Bronchial epithelial cell (primary cell): Measurements from ENCODE around the gene C1QB. TPM values are rescaled to one million over a fixed set of nuclear protein-coding genes. Genes with fewer than 3 reads are reported as not detected.

Source experiments
- DNase-seq: peaks from one replicate; pipeline ENCODE4 v3.0.0-alpha.2; 2010; ENCODE audit warnings: low read depth
- FAIRE-seq: peaks from 2 replicates; lab custom pipeline; 2011; peaks lifted over from hg19 to GRCh38; lab: Jason Lieb, UNC
- H3K27me3 ChIP-seq: 2 replicates; pipeline ENCODE4 v1.5.1; 2011; ENCODE audit warnings: low read length; ENCODE audit not compliant: control insufficient read depth, insufficient read depth
- H3K36me3 ChIP-seq: 2 replicates; pipeline ENCODE4 v1.5.1; 2011; ENCODE audit warnings: low read length; ENCODE audit not compliant: control insufficient read depth, insufficient read depth
- H3K4me3 ChIP-seq: 2 replicates; pipeline ENCODE4 v1.5.1; 2011; ENCODE audit warnings: mild to moderate bottlenecking, low read depth, low read length, control low read depth
- total RNA-seq: library from RNA; depleted of rRNA; stranded (reverse); fragments of >200 nt; gene quantifications from 2 replicates; pipeline ENCODE4 v1.2.1, GENCODE V29; 2014
- TF ChIP-seq, protein P1 (sequence below): IDR thresholded peaks from 2 replicates; pipeline ENCODE4 v1.5.1; 2011; ENCODE audit warnings: mild to moderate bottlenecking, moderate library complexity, low read length, control low read depth, inconsistent platforms; ENCODE audit not compliant: insufficient read depth, severe bottlenecking

The C1QB gene
- total RNA-seq, 1 donor from 2014 or later, result not detected

DNA sequence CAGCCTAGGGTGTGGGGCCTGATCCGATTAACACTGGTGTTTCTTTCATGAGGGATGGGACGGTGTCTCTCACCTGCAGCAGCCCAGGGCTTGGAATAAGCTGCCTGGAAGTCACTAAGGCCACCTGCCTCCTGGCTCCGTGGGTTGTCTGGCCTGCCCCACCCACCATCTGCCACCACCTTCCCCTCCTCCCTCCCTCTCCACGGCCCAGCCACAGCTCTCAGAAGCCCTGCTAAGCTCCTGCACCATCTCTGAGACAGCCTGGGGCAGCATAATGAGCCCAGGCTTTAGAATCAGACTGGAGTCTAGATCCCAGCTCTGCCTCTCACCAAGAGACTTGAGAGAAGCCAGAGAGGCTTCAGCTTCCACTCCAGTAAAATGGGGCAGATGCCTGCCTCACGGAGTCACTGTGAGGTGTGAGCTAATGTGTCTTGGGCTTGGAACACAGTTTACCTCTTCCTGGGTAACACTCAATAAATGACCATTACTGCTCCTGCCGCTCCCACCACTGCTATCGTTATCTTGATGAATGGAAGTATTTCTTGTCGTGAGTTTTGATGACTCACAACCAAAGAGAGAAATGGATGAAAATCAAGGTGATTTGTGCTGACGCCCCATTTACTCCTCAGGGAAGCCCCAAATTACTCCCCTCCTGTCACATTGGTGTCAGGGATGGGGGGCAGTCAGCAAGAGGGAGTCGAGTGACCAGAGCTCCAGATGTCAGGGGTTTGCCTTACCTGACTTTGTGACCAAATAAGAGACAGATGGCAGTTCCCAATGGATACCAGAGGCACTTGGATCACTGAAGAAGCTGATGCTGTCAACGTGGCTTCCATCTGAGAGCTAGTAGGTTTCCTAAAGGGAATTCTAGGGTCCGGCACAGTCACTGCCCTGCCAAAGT is 40.1 kb upstream of the C1QB start:
- H3K36me3 ChIP-seq, result no peaks in the 10 kb centered on the region
- TF ChIP-seq, protein P1, sequence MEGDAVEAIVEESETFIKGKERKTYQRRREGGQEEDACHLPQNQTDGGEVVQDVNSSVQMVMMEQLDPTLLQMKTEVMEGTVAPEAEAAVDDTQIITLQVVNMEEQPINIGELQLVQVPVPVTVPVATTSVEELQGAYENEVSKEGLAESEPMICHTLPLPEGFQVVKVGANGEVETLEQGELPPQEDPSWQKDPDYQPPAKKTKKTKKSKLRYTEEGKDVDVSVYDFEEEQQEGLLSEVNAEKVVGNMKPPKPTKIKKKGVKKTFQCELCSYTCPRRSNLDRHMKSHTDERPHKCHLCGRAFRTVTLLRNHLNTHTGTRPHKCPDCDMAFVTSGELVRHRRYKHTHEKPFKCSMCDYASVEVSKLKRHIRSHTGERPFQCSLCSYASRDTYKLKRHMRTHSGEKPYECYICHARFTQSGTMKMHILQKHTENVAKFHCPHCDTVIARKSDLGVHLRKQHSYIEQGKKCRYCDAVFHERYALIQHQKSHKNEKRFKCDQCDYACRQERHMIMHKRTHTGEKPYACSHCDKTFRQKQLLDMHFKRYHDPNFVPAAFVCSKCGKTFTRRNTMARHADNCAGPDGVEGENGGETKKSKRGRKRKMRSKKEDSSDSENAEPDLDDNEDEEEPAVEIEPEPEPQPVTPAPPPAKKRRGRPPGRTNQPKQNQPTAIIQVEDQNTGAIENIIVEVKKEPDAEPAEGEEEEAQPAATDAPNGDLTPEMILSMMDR, result no peak
- FAIRE-seq, result no peak
- H3K27me3 ChIP-seq, result peaks cover 4% of the 10 kb centered on the region
- H3K4me3 ChIP-seq, result no peak overlapping the region
- DNase-seq, result no peak

DNA sequence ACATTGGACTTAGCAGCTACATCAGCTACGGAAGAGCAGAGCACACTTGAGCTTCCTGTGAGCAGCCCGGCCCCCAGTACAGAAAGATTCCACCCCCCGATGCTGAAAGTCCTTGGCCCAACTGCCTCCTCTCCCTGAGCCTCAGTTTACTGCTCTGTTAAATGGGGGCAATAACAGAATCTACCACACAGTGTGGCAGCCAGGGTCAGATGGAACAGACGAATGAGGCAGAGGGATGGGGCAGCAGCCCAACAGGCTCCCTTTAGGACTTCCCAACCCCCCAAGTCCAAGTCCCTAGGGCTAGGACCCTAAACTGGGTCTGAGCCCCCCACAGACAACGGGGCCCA is 39.5 kb upstream of the C1QB start:
- TF ChIP-seq, protein P1, result no peak
- no peak for DNase-seq
- Histone ChIP-seq H3K4me3 (no peak overlapping the region), H3K36me3 (no peaks in the 10 kb centered on the region), H3K27me3 (peaks cover 10% of the 10 kb centered on the region)
- no peak for FAIRE-seq

DNA sequence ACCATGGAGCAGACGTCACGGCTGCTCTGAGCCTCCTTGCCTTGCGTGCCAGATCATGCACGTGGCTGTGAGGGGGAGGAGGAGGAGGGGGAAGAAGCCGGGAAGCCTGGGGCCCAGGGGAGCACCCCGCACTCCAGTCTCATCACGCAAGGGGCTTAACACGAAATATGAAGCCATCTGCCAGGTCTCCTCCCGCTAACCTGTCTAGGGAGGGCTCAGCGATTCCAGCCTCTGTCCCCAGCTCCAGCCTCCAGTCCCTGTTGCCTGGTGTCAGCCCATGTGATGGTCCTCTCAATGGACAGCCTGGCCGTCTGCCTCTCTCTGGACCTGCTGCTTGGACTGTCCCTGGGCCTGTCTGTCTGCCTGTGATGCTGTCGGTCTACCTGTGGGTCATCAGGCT is 39.1 kb upstream of the C1QB start:
- Histone ChIP-seq H3K27me3 (peaks cover 11% of the 10 kb centered on the region), H3K36me3 (no peaks in the 10 kb centered on the region), H3K4me3 (no peak overlapping the region)
- FAIRE-seq, result no peak
- no peak for DNase-seq
- TF ChIP-seq, protein P1, result no peak

DNA sequence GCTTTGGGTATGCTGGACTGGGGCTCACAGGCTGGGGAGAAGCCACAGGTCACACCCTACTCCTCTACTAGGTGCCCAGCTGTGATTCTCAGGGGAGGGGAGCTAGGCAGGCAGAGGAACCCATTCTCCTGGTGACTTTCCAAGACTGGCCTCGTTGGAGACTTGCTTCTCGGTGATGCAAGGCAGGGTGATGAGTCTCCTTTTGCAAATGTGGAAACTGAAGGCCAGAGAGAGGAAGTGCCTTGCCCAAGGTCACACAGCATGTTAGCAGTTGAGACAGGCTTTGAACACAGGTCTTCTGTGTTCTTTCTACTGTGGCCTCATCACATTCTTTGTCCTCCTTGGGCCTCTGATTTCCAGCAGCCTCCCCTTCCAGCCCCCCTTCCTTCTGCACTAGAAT is 37.1 kb upstream of the C1QB start:
- Histone ChIP-seq H3K36me3 (no peaks in the 10 kb centered on the region), H3K4me3 (no peak overlapping the region), H3K27me3 (peaks cover 14% of the 10 kb centered on the region)
- DNase-seq (no peak), FAIRE-seq (no peak)
- TF ChIP-seq, protein P1, result no peak

DNA sequence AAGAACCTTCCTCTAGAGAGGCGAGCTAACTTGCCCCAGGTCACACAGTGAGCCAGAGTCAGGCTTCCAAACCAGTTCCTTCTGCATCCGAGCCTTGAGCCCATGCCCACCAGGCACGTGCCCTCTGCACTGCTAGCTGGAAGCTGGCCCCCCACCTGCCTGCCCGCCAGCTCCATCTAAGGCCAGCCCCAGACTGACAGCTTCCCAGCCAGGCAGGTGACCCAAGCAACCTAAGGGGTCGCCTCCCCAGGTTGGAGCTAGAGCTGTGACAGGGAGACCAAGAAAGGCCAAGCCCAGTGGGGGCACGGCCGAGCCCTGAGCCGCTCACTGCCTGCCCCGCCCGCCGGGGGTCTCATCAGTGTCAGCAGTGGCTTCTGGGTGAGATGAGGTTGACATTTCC is 36.5 kb upstream of the C1QB start:
- H3K27me3 ChIP-seq, result peaks cover 15% of the 10 kb centered on the region
- no peak for DNase-seq

More for the DNA sequence above, 36.5 kb upstream of the C1QB start:
- no peak overlapping the region for H3K4me3 ChIP-seq
- H3K36me3 ChIP-seq, result no peaks in the 10 kb centered on the region
- no peak for FAIRE-seq
- TF ChIP-seq, protein P1, result no peak
